T-helper 1 cell (primary cell): ENCODE measurements around the gene KRTAP4-9.
"Not testable (repeated sequence)": the region's sequence is repeated elsewhere in the genome, so short reads cannot be mapped to it uniquely, and the experiment has no call there.

Source experiments
- DNase-seq, 5 donors: peaks; one replicate each; pipeline ENCODE4 v3.0.0-alpha.2; 2012 to 2020

The KRTAP4-9 gene

DNA sequence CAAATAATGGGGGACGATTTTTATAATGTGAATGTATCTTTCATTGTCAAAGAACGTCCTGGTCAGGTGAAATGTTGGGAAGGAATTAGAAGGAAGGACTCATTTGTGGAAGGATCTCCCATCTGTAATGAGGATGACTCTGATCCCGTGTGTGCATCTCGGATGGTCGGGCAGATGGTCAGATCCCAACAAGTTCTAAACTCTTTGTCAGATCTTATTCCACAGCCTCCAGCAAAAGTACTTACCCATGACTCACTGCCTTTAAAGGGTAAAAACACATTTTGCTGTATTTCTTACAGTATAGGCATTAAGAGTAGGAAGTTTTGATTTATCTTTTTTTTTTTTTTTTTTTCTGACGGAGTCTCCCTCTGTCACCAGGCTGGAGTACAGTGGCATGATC is 6.7 kb upstream of the KRTAP4-9 start:
- no peak for DNase-seq

DNA sequence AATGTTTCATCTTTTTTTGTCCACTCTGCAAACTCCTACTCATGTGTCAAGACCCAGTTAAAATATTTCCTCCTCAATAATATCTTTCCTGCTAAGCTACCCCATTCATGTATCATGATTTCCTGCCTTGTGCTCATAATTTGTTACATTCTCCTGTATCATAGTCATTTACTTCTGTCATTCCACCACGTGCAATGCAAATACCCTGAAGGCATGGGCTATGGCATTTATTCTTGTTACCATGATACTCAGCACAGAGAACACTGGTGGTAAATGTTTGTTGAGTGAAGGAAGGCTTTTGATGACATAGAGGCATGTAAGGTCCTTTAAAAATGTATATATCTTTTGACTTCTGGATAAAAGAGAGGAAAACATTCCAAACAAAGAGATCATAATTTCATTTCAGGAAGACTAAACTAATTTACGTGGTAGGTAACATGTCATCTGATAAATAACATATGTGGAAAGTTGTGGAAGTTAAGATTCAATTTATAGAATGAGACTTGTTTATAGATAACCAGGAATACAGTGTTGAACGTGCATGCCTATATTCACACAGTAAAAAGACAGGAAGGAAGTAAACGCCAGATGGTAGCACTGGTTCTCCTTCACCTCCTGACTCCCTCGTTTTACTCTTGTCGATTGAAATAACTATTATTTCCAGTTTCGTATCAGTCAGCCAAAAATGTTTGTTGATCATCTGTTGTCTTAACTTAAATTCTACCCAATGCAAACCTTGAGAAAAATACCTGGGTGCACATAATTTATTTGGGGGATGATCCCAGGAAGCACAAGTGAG is 5.3 kb upstream of the KRTAP4-9 start:
- not testable (repeated sequence) for DNase-seq

DNA sequence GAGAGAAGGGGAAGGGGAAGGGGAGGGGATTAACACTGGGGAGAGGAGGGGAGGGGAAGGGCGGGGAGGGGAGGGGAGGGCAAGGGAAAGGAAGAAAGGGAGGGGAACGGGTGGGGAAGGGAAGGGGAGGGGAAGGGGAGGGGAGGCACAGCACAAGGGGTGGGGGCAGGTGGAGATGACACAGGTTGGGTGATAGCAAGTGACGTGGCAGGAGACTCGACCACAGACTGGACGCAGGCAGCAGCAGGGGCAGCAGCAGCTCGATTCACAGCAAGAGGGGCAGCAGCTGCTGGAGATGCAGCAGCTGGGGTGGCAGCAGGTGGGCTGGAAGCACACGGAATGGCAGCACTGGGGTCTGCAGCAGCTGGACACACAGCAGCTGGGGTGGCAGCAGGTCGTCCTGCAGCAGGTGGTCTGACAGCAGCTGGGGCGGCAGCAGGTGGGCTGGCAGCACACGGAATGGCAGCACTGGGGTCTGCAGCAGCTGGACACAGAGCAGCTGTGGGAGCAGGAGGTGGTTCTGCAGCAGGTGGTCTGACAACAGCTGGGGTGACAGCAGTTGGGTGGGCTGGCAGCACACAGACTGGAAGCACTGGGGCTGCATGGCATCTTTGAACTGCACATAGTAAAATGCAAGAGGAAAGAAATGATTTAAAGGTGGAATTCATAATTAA is 3.5 kb upstream of the KRTAP4-9 start, which contains the start of gene KRTAP4-16:
Gene KRTAP4-16, minus strand, starts transcription at position 624 of the 674 bp plus-strand sequence. Its CDS starts 0 bp downstream, at position 624.
- no peak for DNase-seq

DNA sequence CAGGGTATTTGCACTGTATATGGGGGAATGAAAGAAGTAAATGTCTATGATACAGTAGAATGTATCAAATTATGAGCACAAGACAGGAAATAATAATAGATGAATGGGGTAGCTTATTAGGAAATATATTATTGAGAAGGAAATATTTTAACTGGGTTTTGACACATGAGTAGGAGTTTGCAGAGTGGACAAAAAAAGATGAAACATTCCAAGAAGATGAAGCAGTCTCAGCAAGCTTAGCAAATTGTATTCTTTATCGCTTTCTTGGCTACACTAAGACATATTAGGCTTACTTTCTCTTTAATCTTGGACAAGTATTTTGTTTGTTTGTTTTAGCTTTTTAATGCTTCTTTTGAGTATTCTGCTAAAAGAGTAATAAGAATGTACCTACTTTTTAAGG is 1.3 kb upstream of the KRTAP4-9 start:
- DNase-seq: no peak

DNA sequence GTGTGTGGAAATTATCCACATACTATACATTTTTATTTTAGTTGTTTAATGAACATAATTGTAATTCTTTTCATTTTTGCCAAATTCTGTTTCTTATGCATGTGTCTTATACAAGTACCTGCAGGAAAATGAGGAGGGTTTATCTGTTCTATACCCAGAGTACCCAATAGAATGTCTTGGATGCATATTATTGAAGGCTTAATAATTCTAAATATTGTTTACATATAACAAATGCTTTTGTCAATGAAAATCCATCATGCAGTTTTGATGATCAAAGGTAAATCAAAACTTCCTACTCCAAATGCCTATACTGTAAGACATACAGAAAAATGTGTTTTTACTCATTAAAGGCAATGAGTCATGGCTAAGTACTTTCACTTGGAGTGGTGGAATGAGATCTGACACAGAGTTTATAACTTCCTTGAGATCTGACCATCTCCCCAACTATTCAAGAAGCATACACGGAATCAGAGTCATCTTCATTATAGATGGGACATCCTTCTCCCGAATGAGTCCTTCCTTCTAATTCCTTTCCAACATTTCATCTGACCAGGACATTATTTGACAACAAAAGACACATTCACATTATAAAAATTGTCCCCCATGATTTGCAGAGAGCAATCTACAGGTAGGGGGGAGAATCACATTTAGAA is 677 bp upstream of the KRTAP4-9 start:
- DNase-seq: not testable (repeated sequence)

DNA sequence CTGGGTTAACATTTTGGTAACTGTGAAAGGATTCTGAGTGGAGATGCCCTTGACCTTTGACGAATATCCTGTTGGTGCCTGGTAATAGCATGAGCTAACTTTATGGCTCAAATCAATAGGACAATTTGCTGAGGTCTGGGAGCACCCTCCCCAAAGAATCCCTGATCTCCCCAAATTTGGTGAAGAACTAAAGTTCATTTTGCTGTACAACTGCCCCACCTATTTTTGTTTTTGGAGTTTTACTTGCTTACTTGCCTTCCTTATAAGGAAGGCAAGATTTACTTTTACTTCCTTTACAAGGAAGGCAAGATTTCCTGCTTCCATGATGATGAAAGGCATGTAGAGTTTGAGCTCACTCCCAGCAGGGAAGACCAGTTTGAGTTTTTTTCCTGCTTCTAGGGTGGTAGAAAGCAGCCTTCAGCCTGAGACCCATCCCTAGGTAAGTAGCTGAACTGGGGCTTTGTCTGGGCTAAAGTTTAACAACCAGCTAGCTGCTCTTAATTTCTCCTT is 2.8 kb downstream of the KRTAP4-9 start:
- DNase-seq: no peak

DNA sequence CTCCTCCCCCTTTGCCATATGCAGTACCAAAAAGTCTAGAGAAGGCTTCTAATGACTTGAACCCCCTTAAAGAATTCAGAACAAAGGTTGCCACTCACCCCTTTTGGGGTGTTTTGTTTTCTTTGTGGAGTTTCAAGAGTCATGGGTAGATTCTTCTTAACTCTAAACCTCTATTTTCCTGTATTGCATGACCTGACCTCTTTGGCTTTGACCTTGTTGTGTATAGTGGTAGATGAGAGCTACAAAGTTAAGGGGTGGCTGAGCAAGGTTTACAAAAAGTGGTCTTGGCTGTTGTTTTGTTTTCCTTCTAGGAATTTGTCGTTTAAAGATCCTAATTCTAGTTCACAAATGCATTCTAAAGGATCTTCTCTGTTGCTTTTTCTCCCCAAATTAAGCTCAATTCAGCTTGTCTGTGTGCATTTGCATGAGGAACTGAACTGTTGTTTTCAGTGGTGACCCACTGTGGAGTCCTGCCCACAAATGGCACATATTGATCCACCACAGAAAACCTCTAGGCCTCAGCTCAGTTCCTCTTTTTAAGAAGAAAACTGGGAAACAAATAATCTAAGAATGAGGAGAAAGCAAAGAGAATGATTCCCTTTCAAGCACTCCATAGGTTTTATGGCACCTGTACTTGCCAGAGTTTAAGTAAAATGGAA is 3.7 kb downstream of the KRTAP4-9 start:
- DNase-seq: not testable (repeated sequence)

DNA sequence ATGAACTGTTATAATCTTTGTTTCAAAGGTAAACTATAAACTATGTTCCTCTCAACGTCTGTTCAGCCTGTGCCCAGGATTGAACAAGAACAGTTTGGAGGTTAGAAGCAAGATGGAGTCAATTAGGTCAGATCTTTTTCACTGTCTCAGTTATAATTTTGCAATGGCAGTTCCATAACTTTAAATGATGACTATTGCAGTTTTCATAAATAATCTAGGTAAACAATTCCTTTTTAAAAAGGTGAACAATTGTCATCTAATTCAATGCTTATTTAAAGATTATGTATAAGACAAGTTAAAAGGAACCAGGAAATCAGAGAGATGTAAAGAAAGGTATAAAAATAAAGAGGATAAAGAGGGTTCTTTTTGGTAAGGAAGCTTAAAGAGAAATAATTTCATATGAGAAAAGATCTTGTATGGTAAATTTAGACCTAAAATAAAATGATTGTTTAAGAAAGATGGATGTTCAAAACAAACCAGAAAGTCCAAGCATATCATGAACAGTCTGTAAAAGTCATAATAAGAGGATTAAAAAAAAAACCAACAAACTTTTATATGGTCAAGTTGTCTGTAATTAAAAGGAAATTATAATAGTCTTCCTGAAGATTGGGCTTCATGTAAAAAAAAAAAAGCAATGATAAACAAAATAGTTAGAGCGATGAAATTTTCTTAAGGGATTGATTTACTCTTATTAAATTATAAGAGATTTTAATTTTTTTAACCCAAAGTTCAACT is 6.1 kb downstream of the KRTAP4-9 start:
- DNase-seq: no peak

DNA sequence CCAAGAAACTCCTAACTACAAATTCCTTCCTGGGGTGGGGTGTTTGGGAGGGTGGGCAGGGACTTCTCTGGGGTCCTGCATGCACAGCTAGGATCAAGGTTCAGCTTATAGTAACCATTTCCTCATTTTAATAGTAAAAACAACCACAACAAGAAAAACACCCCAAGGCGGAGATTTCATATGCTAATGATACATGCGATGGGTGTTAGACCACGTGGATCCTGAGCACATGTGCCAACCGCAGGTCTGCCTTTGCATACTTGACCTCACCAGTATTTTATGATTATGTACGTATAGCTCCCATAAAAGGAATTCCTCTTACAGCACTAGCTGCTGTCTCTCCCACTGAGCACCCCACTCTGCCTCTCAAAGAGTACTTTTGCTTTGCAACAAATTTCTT is 11.1 kb downstream of the KRTAP4-9 start:
- DNase-seq: no peak

DNA sequence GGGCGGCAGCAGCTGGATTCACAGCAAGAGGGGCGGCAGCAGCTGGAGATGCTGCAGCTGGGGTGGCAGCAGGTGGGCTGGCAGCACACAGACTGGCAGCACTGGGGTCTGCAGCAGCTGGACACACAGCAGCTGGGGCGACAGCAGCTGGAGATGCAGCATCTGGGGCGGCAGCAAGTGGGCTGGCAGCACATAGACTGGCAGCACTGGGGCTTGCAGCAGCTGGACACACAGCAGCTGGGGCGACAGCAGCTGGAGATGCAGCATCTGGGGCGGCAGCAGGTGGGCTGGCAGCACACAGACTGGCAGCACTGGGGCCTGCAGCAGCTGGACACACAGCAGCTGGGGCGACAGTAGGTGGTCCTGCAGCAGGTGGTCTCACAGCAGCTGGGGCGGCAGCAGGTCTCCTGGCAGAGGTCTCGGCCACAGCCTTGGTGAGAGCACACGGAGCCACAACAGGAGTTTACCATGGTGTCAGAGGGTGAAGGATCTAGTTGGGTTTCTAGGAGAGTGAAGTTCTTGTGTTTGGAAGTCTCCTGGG is 12.7 kb downstream of the KRTAP4-9 start, which contains the start of gene KRTAP4-11:
Gene KRTAP4-11, minus strand, starts transcription at position 528 of the 541 bp plus-strand sequence. Its CDS starts 58 bp downstream, at position 470.
- not testable (repeated sequence) for DNase-seq

DNA sequence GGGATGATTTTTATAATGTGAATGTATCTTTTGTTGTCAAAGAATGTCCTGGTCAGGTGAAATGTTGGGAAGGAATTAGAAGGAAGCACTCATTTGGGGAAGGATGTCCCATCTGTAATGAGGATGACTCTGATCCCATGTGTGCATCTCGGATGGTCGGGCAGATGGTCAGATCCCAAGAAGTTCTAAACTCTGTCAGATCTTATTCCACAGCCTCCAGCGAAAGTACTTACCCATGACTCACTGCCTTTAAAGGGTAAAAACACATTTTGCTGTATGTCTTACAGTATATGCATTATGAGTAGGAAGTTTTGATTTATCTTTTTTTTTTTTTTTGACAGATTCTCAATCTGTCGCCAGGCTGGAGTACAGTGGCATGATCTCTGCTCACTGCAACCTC is 13.5 kb downstream of the KRTAP4-9 start:
- no peak for DNase-seq

DNA sequence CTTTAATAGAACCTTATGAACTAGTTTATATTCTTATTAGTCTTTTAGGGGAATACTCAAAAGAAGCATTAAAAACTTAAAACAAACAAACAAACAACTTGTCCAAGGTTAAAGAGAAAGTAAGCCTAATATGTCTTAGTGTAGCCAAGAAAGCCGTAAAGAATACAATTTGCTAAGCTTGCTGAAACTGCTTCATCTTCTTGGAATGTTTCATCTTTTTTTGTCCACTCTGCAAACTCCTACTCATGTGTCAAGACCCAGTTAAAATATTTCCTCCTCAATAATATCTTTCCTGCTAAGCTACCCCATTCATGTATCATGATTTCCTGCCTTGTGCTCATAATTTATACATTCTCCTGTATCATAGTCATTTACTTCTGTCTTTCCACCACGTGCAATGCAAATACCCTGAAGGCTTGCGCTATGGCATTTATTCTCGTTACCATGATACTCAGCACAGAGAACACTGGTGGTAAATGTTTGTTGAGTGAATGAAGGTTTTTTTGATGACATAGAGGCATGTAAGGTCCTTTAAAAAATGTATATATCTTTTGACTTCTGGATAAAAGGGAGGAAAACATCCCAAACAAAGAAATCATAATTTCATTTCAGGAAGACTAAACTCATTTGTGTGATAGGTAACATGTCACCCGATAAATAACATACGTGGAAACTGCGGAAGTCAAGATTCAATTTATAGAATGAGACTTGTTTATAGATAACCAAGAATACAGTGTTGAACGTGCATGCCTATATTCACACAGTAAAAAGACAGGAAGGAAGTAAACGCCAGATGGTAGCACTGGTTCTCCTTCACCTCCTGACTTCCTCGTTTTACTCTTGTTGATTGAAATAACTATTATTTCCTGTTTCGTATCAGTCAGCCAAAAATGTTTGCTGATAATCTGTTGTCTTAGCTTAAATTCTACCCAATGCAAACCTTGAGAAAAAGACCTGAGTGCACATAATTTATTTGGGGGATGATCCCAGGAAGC is 14.8 kb downstream of the KRTAP4-9 start:
- not testable (repeated sequence) for DNase-seq

DNA sequence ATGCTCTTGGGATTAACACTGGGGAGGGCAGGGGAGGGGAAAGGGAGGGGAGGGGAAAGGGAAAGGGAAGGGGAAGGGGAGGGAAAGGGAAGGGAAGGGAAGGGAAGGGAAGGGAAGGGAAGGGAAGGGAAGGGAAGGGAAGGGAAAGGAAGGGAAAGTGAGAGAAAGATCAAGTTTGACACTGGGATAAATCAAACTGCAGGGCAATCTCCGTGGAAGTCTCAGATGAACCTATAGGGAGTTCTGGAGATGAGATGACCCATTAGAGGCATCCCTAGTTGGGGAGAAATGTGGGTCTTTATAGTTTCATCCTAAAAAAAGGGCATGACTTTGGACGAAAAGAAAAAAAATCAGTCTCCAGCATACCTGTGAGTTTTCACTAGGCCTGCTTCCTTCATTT is 16.6 kb downstream of the KRTAP4-9 start:
- no peak for DNase-seq

DNA sequence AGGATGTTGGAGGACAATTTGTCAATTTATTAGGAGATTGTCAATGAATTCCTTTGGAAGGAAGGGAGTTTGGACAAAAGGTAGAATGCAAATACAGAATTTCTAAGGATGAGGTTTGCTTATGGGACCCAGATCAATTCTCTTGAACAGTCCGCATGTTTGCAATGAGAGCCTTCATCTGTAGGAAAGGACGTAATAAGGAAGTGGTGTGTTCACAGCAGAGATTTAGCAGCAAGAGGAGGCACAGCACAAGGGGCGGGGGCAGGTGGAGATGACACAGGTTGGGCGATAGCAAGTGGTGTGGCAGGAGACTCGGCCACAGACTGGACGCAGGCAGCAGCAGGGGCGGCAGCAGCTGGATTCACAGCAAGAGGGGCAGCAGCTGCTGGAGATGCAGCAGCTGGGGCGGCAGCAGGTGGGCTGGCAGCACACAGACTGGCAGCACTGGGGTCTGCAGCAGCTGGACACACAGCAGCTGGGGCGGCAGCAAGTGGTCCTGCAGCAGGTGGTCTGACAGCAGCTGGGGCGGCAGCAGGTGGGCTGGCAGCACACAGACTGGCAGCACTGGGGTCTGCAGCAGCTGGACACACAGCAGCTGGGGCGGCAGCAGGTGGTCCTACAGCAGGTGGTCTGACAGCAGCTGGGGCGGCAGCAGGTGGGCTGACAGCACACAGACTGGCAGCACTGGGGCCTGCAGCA is 18.3 kb downstream of the KRTAP4-9 start:
- not testable (repeated sequence) for DNase-seq

DNA sequence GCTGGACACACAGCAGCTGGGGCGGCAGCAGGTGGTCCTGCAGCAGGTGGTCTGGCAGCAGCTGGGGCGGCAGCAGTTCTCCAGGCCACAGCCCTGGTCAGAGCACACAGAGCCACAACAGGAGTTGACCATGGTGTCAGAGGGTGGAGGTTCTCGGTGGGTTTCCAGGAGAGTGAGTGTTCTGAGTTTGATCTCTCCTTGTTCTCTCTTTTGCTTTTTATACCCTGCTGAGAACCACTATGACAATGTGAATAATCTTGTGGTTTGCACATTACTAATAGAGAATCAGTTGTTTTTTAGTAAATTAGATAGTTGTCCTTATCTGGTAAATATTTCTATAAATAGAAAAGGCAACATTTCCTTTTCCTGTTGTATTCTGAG is 18.8 kb downstream of the KRTAP4-9 start, which contains the start of gene KRTAP4-12:
Gene KRTAP4-12, minus strand, starts transcription at position 192 of the 381 bp plus-strand sequence. Its CDS starts 60 bp downstream, at position 132.
- DNase-seq: not testable (repeated sequence)

DNA sequence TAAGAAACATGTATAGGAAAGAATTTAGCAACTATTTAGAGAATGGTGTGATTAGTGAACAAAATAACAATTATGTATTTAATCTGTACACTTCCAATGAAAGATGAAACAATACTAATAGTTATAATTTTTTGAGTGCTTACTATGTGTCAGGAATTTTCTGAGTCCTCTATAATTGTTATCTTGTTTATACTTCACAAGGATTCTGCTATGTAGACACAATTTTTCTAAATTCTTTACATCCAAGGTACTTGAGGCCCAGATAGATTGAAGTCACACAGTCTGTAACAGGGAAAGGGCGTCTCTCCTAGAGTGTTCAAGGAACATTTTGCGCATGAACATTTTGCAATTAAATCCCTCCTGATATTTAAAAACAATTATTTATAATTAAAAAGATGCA is 19.9 kb downstream of the KRTAP4-9 start:
- no peak for DNase-seq

DNA sequence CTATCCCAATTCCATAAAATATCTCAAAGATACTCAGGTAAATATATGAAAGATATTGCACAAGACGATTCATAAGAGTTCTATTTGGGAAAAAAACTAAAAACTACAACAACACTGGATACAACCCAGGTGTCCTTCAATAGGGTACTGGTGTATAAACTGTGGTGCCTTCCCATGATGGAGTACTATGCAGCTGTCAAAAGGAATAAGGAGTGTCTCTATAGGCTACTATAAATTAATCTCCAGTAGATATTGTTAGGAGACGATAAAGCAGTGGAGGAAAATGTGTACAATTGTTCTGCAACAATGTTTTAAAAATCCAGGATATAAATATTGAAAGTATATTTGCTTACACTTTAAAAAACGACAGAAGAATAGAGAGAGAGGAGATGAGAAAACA is 21.2 kb downstream of the KRTAP4-9 start:
- no peak for DNase-seq

DNA sequence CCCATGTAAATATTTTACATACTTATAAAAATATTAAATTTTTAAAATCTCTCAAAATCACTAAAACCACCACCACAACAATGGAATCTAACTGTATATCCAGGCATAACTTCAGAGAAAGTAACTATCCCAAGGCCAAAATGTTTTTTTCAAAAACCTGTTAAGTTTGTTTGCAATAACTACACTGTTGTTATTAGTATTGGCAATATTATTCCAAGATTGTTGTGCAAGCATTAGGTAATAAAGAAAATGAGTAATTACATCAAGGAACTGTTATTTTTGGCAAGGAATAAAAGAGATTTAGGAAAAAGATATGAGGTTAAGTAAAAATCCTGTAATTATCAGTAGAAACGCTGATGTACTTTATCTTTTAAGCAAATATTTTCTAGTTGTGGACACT is 22.2 kb downstream of the KRTAP4-9 start:
- DNase-seq: no peak

DNA sequence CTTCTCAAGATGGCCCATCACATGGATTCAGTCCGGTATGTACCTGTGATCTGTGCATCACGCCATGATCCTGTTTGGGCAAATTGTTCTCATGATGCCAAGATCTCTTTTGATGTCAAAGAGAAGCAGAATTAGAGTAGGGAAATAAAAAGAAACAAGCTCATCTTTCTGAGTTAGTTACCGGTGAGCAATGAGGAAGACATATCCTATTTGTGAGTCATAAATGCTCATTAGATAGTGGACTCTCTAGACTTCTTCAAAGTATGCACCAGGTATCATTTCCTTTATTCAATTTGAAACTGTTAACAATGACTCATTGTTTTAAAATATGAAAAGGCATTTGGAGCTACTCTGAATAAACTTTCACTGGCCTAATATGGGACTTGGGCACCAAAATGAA is 26.8 kb downstream of the KRTAP4-9 start:
- DNase-seq: no peak
